LNCAP (cell line): Measurements from ENCODE around the gene ATP6V0A4.

ENCODE experiments used
- TF ChIP-seq, protein P1 (sequence below): fragments of 450-650 bp; IDR thresholded peaks from 2 replicates; pipeline ENCODE4 v1.5.1; 2017; ENCODE audit warnings: mild to moderate bottlenecking

Gene ATP6V0A4

DNA sequence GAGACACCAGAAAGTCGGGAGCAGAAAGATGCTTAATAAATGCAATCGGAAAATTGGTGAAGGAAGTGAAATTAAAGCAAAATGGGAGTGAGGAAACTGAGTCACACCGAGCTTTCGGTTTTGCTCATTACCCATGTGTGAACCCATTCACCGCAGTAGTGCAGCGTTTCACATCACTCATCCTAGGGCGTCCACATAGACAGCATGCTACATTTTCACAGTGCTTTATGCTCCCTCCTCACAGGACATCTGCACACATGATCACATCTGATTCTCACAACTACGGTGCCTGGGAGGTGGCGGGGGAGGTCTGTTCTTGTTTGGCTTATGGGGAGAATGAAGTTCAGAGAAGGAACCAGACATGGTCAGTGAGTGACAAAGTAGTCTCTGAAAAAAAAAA is 36.6 kb upstream of the ATP6V0A4 start:
- TF ChIP-seq, protein P1, sequence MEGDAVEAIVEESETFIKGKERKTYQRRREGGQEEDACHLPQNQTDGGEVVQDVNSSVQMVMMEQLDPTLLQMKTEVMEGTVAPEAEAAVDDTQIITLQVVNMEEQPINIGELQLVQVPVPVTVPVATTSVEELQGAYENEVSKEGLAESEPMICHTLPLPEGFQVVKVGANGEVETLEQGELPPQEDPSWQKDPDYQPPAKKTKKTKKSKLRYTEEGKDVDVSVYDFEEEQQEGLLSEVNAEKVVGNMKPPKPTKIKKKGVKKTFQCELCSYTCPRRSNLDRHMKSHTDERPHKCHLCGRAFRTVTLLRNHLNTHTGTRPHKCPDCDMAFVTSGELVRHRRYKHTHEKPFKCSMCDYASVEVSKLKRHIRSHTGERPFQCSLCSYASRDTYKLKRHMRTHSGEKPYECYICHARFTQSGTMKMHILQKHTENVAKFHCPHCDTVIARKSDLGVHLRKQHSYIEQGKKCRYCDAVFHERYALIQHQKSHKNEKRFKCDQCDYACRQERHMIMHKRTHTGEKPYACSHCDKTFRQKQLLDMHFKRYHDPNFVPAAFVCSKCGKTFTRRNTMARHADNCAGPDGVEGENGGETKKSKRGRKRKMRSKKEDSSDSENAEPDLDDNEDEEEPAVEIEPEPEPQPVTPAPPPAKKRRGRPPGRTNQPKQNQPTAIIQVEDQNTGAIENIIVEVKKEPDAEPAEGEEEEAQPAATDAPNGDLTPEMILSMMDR: no peak

DNA sequence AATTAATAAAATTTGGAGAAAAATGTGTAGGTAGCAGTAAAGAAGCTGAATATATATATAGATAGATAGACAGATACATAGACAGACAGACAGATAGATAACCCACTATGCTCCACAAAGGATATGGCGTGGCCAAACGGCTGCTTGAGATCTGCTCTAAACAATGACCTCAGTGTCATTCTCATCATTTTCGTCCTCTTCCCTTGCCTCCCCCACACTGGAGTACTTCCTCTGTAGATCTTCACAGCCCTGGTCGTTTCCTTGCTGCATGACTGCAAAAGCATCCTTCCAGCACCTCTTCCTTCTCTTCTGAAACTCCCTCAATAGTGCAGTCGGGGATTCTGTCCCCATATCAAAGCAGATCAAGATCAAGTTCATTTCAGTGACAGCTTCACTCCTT is 35.6 kb upstream of the ATP6V0A4 start:
- TF ChIP-seq, protein P1: no peak

DNA sequence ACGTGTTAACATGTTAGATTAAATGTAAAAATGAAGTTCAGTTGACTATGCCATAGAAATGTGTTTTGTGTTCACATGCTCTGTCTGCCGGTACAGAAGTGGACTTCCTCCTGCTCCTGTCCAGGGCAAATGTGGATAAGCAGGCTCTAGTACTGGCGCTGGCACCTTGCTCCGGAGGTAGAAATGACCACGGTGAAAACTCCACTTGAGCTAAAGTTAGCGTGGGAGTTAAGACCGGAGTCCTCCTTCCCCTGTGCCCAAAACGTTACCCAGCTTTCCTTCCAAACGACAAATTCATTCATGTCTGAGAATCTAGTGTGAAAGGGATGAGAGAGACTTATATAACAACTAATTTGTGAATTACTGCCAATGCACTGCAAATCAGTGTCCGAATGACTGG is 35.0 kb upstream of the ATP6V0A4 start:
- TF ChIP-seq, protein P1: no peak

DNA sequence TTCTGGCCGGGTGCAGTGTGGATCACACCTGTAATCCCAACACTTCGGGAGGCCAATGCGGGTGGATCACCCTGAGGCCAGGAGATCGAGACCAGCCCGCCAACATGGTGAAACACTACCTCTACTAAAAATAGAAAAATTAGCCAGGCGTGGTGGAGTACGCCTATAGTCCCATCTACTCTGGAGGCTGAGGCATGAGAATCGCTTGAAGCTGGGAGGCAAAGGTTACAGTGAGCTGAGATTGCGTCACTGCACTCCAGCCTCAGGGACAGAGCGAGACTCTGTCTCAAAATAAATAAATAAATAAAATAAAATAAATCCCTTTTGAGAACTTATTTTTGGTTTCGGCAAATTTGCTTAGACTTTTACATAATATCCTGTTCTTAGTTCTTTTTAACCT is 31.3 kb upstream of the ATP6V0A4 start:
- TF ChIP-seq, protein P1: no peak

DNA sequence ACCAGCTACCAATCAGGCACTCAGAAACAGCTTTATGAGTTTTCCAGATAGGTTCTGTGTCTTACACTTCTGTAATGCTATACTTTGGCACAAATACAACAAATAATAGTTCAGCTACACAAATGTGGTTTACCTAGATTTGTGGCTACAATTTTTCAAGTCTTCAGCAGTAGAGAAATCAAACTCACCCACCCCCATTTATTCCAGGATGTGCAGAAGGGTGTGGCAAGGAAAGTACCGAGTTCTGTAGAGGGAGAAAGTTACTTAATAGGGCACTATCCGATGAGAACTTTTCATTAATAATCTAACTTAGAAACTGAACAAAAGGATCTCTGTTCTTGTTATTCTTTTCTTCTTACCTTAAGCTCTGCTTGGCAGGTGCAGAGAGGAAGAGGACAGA is 30.3 kb upstream of the ATP6V0A4 start:
- TF ChIP-seq, protein P1: no peak

DNA sequence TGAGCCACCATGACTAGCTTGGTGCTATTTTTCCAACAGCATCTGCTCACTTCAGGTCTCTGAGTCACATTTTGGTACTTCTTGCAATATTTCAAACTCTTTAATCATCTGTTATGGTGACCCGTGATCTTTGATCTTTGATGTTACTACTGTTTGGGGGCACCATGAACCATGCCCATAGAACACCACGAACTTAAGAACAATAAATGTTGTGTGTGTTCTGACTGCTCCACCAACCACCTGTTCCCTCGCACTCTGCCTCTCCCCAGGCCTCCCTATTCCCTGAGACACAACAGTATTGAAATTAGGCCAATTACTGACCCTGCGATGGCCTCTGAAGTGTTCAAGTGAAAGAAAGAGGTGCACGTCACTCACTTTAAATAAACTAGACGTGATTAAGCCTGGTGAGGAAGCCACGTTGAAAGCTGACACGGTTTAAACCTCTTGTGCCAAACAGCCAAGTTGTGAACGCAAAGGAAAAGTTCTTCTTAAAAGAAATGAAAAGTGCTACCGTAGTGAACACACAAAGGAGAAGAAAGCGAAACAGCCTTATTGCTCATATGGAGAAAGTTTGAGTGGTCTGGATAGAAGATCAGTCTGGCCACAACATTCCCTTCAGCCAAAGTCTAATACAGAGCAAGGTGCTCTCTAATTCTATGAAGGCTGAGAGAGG is 27.2 kb upstream of the ATP6V0A4 start:
- TF ChIP-seq, protein P1: no peak

DNA sequence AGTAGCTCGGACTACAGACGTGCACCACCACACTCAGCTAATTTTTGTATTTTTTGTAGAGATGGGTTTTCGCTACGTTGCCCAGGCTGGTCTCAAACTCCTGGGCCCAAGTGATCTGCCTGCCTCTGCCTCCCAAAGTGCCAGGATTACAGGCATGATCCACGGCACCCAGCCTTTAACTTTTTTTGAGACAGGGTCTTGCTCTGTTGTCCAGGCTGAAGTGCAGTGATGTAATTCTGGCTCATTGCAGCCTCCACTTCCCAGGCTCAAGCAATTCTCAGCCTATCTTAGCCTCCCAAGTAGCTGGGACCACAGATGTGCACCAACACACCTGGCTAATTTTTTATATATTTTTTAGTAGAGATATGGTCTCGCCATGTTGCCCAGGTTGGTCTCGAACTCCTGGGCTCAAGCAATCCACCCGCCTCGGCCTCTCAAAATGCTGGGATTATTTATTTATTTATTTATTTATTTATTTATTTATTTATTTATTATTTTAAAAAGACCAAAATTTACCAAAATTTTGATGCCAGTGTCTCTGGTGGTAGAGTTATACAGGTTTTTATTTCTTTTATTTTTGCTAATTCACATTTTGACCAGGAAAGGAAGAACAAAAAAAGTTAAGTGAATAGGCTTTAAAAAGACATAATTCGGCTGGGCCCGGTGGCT is 25.0 kb upstream of the ATP6V0A4 start:
- TF ChIP-seq, protein P1: no peak
